H9 (cell line): ENCODE data around the gene CNTN3. TPM values are rescaled to one million over a fixed set of nuclear protein-coding genes. Genes with fewer than 3 reads are reported as not detected.

Experiments
- DNase-seq: peaks from one replicate; pipeline ENCODE4 v3.0.0-alpha.2; 2017
- H2AFZ ChIP-seq: one replicate; pipeline ENCODE4 v1.6.1; 2013; ENCODE audit warnings: mild to moderate bottlenecking, low read length, control low read depth, moderate library complexity
- H2AK5ac ChIP-seq: 2 replicates; pipeline ENCODE4 v1.6.1; 2013; ENCODE audit warnings: low read length, control low read depth, mixed read lengths; ENCODE audit not compliant: insufficient read length
- H2BK120ac ChIP-seq: one replicate; pipeline ENCODE4 v1.6.1; 2013; ENCODE audit warnings: low read depth, mild to moderate bottlenecking, low read length, control low read depth, inconsistent platforms; ENCODE audit not compliant: poor library complexity, severe bottlenecking
- H2BK12ac ChIP-seq: 2 replicates; pipeline ENCODE4 v1.6.1; 2013; ENCODE audit warnings: low read length, control low read depth, mixed read lengths, low read depth; ENCODE audit not compliant: insufficient read length
- H2BK15ac ChIP-seq: 2 replicates; pipeline ENCODE4 v1.6.1; 2013; ENCODE audit warnings: low read depth, low read length, control low read depth
- H2BK20ac ChIP-seq: one replicate; pipeline ENCODE4 v1.6.1; 2013; ENCODE audit warnings: low read depth, mild to moderate bottlenecking, low read length, control low read depth, inconsistent platforms; ENCODE audit not compliant: poor library complexity, severe bottlenecking
- H2BK5ac ChIP-seq: 2 replicates; pipeline ENCODE4 v1.6.1; 2013; ENCODE audit warnings: low read length, control low read depth, mixed read lengths; ENCODE audit not compliant: insufficient read length
- H3K14ac ChIP-seq: 2 replicates; pipeline ENCODE4 v1.6.1; 2013; ENCODE audit warnings: low read length, control low read depth; ENCODE audit not compliant: insufficient read depth
- H3K18ac ChIP-seq: 2 replicates; pipeline ENCODE4 v1.6.1; 2013; ENCODE audit warnings: low read depth, mild to moderate bottlenecking, mixed read lengths, low read length, control low read depth; ENCODE audit not compliant: insufficient read length
- H3K23ac ChIP-seq: 2 replicates; pipeline ENCODE4 v1.6.1; 2013; ENCODE audit warnings: low read length, control low read depth, mixed read lengths, low read depth; ENCODE audit not compliant: insufficient read length
- H3K23me2 ChIP-seq: 2 replicates; pipeline ENCODE4 v1.6.1; 2013; ENCODE audit warnings: low read depth, mild to moderate bottlenecking, mixed read lengths, low read length, control low read depth; ENCODE audit not compliant: insufficient read length, poor library complexity, severe bottlenecking
- H3K27ac ChIP-seq: 2 replicates; pipeline ENCODE4 v1.5.1; 2013; ENCODE audit warnings: low read length, control low read depth, mixed read lengths, low read depth; ENCODE audit not compliant: insufficient read length
- H3K27me3 ChIP-seq: 2 replicates; pipeline ENCODE4 v1.6.1; 2013; ENCODE audit warnings: low read length, control low read depth, inconsistent platforms; ENCODE audit not compliant: insufficient read depth
- H3K4ac ChIP-seq: 2 replicates; pipeline ENCODE4 v1.6.1; 2013; ENCODE audit warnings: low read depth, mild to moderate bottlenecking, control low read depth, inconsistent platforms, low read length, moderate library complexity
- H3K4me1 ChIP-seq: 2 replicates; pipeline ENCODE4 v1.6.1; 2013; ENCODE audit warnings: low read length, control low read depth, inconsistent platforms; ENCODE audit not compliant: insufficient read depth
- H3K4me2 ChIP-seq: 2 replicates; pipeline ENCODE4 v1.6.1; 2013; ENCODE audit warnings: low read length, control low read depth, mixed read lengths; ENCODE audit not compliant: insufficient read length, insufficient read depth
- H3K56ac ChIP-seq: 2 replicates; pipeline ENCODE4 v1.6.1; 2013; ENCODE audit warnings: low read depth, mild to moderate bottlenecking, mixed read lengths, low read length, control low read depth; ENCODE audit not compliant: insufficient read length
- H3K79me1 ChIP-seq: 2 replicates; pipeline ENCODE4 v1.6.1; 2013; ENCODE audit warnings: low read depth, mild to moderate bottlenecking, moderate library complexity, low read length, control low read depth, inconsistent platforms; ENCODE audit not compliant: insufficient read depth, poor library complexity, severe bottlenecking
- H3K79me2 ChIP-seq: 2 replicates; pipeline ENCODE4 v1.6.1; 2013; ENCODE audit warnings: low read length, control low read depth, inconsistent platforms; ENCODE audit not compliant: insufficient read depth
- H3K9ac ChIP-seq: 2 replicates; pipeline ENCODE4 v1.6.1; 2013; ENCODE audit warnings: low read length, control low read depth, mixed read lengths; ENCODE audit not compliant: insufficient read length; ENCODE audit errors: extremely low read depth
- H3K9me3 ChIP-seq: one replicate; pipeline ENCODE4 v1.6.1; 2013; ENCODE audit warnings: low read depth, low read length, inconsistent platforms; ENCODE audit not compliant: control insufficient read depth
- H3T11ph ChIP-seq: one replicate; pipeline ENCODE4 v1.6.1; 2013; ENCODE audit warnings: mild to moderate bottlenecking, low read length, control low read depth, inconsistent platforms
- H4K20me1 ChIP-seq: one replicate; pipeline ENCODE4 v1.6.1; 2013; ENCODE audit not compliant: control insufficient read depth, insufficient read length, insufficient read depth
- H4K5ac ChIP-seq: 2 replicates; pipeline ENCODE4 v1.6.1; 2013; ENCODE audit warnings: low read depth, mild to moderate bottlenecking, mixed read lengths, low read length, control low read depth; ENCODE audit not compliant: insufficient read length
- H4K8ac ChIP-seq: replicated peaks from 2 replicates; pipeline ENCODE4 v1.6.1; 2013; ENCODE audit warnings: low read length, control low read depth, mixed read lengths, low read depth; ENCODE audit not compliant: insufficient read length
- H4K91ac ChIP-seq: 2 replicates; pipeline ENCODE4 v1.6.1; 2013; ENCODE audit warnings: low read depth, mild to moderate bottlenecking, moderate library complexity, mixed read lengths, low read length, control low read depth; ENCODE audit not compliant: insufficient read length
- H3K27ac Mint-ChIP-seq, 3 experiments: 2 replicates in 2 of 3; 3 replicates in 1 of 3; pipeline ENCODE4 v1.8.0; 2020 to 2021; ENCODE audit warnings: mixed read lengths in 3 of 3, mild to moderate bottlenecking in 1 of 3, moderate library complexity in 1 of 3
- H3K27me3 Mint-ChIP-seq: 2 replicates; pipeline ENCODE4 v1.8.0; 2021; ENCODE audit warnings: low read depth, mild to moderate bottlenecking, moderate library complexity, mixed read lengths
- H3K36me3 Mint-ChIP-seq, 3 experiments: 2 replicates in 2 of 3; 3 replicates in 1 of 3; pipeline ENCODE4 v1.8.0; 2020 to 2021; ENCODE audit warnings: low read depth in 3 of 3, mixed read lengths in 3 of 3; ENCODE audit not compliant: insufficient read depth in 1 of 3
- H3K4me1 Mint-ChIP-seq, 2 experiments: 2 replicates each; pipeline ENCODE4 v1.8.0; 2020; ENCODE audit warnings: mixed read lengths in 2 of 2
- H3K4me3 Mint-ChIP-seq, 2 experiments: 2 replicates in 1 of 2; 3 replicates in 1 of 2; pipeline ENCODE4 v1.8.0; 2020 to 2021; ENCODE audit warnings: mild to moderate bottlenecking in 2 of 2, mixed read lengths in 2 of 2, moderate library complexity in 1 of 2
- H3K9me3 Mint-ChIP-seq, 2 experiments: 2 replicates in 1 of 2; 3 replicates in 1 of 2; pipeline ENCODE4 v1.8.0; 2020; ENCODE audit warnings: mild to moderate bottlenecking in 2 of 2, mixed read lengths in 2 of 2, moderate library complexity in 1 of 2
- CTCF ChIP-seq: fragments of 200-600 bp; sonication (generic); conservative IDR thresholded peaks from 3 replicates; pipeline ENCODE4 v1.8.0; 2021; ENCODE audit warnings: antibody characterized with exemption, mild to moderate bottlenecking
- WGBS: extraction: QIAGEN DNeasy Blood & Tissue Kit; methylation state at CpG from one replicate; pipeline ENCODE4 v1.1.7; 2013; ENCODE audit warnings: missing lambda C conversion rate, low lambda C conversion rate, mixed read lengths; ENCODE audit not compliant: insufficient read length; ENCODE audit errors: extremely low coverage; 5-methylcytosine and 5-hydroxymethylcytosine counted together
- total RNA-seq: library from RNA; stranded (reverse); gene quantifications from 2 replicates; pipeline ENCODE4 v1.2.1, GENCODE V29; 2021

The CNTN3 gene
- total RNA-seq, 1 experiment from 2014 or later, result not detected

GRCh38 chr3:74651292-74651691 is 36.8 kb upstream of the CNTN3 start:
- Histone ChIP-seq H3K14ac (no peak overlapping the region), H3K79me2 (no peaks in the 10 kb centered on the region), H4K5ac (no peak overlapping the region), H3K23ac (no peak overlapping the region), H3K56ac (no peak overlapping the region), H4K91ac (no peak overlapping the region), H3T11ph (no peak overlapping the region), H2BK12ac (no peak overlapping the region), H4K20me1 (no peaks in the 10 kb centered on the region), H4K8ac (no peak overlapping the region), H2BK20ac (no peak overlapping the region), H3K18ac (no peak overlapping the region), H2BK5ac (no peak overlapping the region), H2BK120ac (no peak overlapping the region), H3K9me3 (no peaks in the 10 kb centered on the region), H2BK15ac (no peak overlapping the region), H2AFZ (no peak overlapping the region), H3K9ac (no peak overlapping the region), H3K79me1 (no peaks in the 10 kb centered on the region), H3K27me3 (no peaks in the 10 kb centered on the region), H3K4me1 (no peaks in the 10 kb centered on the region), H3K4ac (no peak overlapping the region), H2AK5ac (no peak overlapping the region), H3K4me2 (no peak overlapping the region), H3K23me2 (no peaks in the 10 kb centered on the region), H3K27ac (no peak overlapping the region)
- no peaks in the 10 kb centered on the region for H3K27me3 Mint-ChIP-seq
- no CpG with 5 or more reads among the region's 2 CpGs for WGBS
- no peaks in the 10 kb centered on the region for H3K4me1 Mint-ChIP-seq
- H3K36me3 Mint-ChIP-seq, result no peaks in the 10 kb centered on the region
- H3K9me3 Mint-ChIP-seq, result no peaks in the 10 kb centered on the region
- TF ChIP-seq CTCF, result no peak
- no peak for DNase-seq
- H3K27ac Mint-ChIP-seq, result no peak overlapping the region
- H3K4me3 Mint-ChIP-seq, result no peak overlapping the region
